HepG2 (cell line): ENCODE data around the gene CTIF. TPM values are rescaled to one million over a fixed set of nuclear protein-coding genes. Genes with fewer than 3 reads are reported as not detected.

ENCODE experiments used
- ELF3 ChIP-seq: IDR thresholded peaks from 2 replicates; pipeline ENCODE4 v1.6.1; 2016; ENCODE audit warnings: missing genetic modification reagents, missing compliant biosample characterization
- FOXO1 ChIP-seq: sonication (generic); formaldehyde crosslinking; IDR thresholded peaks from 2 replicates; pipeline ENCODE4 v1.4.0; 2020; ENCODE audit warnings: missing genetic modification reagents
- FOXP4 ChIP-seq: sonication (generic); formaldehyde crosslinking; IDR thresholded peaks from 2 replicates; pipeline ENCODE4 v1.4.0; 2020; ENCODE audit warnings: missing genetic modification reagents
- HOXA5 ChIP-seq: sonication (generic); formaldehyde crosslinking; IDR thresholded peaks from 2 replicates; pipeline ENCODE4 v1.4.0; 2020; ENCODE audit warnings: missing genetic modification reagents
- KDM3A ChIP-seq: IDR thresholded peaks from 2 replicates; pipeline ENCODE4 v1.6.1; 2018; ENCODE audit warnings: low read depth, missing compliant biosample characterization
- MEF2D ChIP-seq: sonication (generic); formaldehyde crosslinking; IDR thresholded peaks from 2 replicates; pipeline ENCODE4 v1.5.1; 2020; ENCODE audit warnings: mild to moderate bottlenecking, missing genetic modification reagents
- NRL ChIP-seq: sonication (generic); formaldehyde crosslinking; IDR thresholded peaks from 2 replicates; pipeline ENCODE4 v1.5.0; 2020; ENCODE audit warnings: missing genetic modification reagents, mild to moderate bottlenecking, moderate library complexity, borderline replicate concordance
- PHF20 ChIP-seq: sonication (generic); formaldehyde crosslinking; IDR thresholded peaks from 2 replicates; pipeline ENCODE4 v1.5.0; 2020; ENCODE audit warnings: mild to moderate bottlenecking, missing genetic modification reagents
- TBX3 ChIP-seq: fragments of 450-650 bp; IDR thresholded peaks from 2 replicates; pipeline ENCODE4 v1.6.1; 2017; ENCODE audit warnings: antibody characterized with exemption, mild to moderate bottlenecking, inconsistent platforms, borderline replicate concordance
- TOPORS ChIP-seq: sonication (generic); formaldehyde crosslinking; IDR thresholded peaks from 2 replicates; pipeline ENCODE4 v1.8.0; 2023; ENCODE audit warnings: mild to moderate bottlenecking, missing genetic modification reagents
- ZBTB34 ChIP-seq: sonication (generic); formaldehyde crosslinking; IDR thresholded peaks from 2 replicates; pipeline ENCODE4 v1.8.0; 2022; ENCODE audit warnings: mild to moderate bottlenecking, missing genetic modification reagents
- ZBTB7B ChIP-seq: sonication (generic); formaldehyde crosslinking; IDR thresholded peaks from 2 replicates; pipeline ENCODE4 v1.4.0; 2020; ENCODE audit warnings: missing genetic modification reagents
- ZHX1 ChIP-seq: sonication (generic); formaldehyde crosslinking; IDR thresholded peaks from 2 replicates; pipeline ENCODE4 v1.8.1; 2022; ENCODE audit warnings: low read depth, mild to moderate bottlenecking, missing genetic modification reagents
- ZNF253 ChIP-seq: sonication (generic); formaldehyde crosslinking; IDR thresholded peaks from 2 replicates; pipeline ENCODE4 v1.8.0; 2022; ENCODE audit warnings: mild to moderate bottlenecking, missing genetic modification reagents, borderline replicate concordance
- ZNF263 ChIP-seq: sonication (generic); formaldehyde crosslinking; IDR thresholded peaks from 2 replicates; pipeline ENCODE4 v1.4.0; 2020; ENCODE audit warnings: missing genetic modification reagents
- ZNF367 ChIP-seq: sonication (generic); formaldehyde crosslinking; IDR thresholded peaks from 2 replicates; pipeline ENCODE4 v1.4.0; 2020; ENCODE audit warnings: missing genetic modification reagents, borderline replicate concordance
- ZNF432 ChIP-seq: sonication (generic); formaldehyde crosslinking; IDR thresholded peaks from 2 replicates; pipeline ENCODE4 v1.5.0; 2020; ENCODE audit warnings: missing genetic modification reagents, mild to moderate bottlenecking, borderline replicate concordance
- ZNF546 ChIP-seq: sonication (generic); formaldehyde crosslinking; conservative IDR thresholded peaks from 2 replicates; pipeline ENCODE4 v1.8.1; 2023; ENCODE audit warnings: mild to moderate bottlenecking, missing genetic modification reagents
- polyA plus RNA-seq, 8 experiments: library from polyadenylated mRNA; depleted of rRNA in 3 of 8; stranded (reverse) in 7 of 8; unstranded in 1 of 8; fragments of >200 nt; fragmentation: Illumina TruSeq in 4 of 8; extraction: Trizol in 4 of 8; gene quantifications; 2 replicates each; pipeline versions ENCODE4 v1.2.1 to v1.2.3, GENCODE V29; 2011 to 2016; ENCODE audit warnings: low read depth in 4 of 8, missing spikeins in 1 of 8, mixed read lengths in 1 of 8; ENCODE audit not compliant: insufficient read depth in 1 of 8
- total RNA-seq, 5 experiments: library from RNA; depleted of rRNA; stranded (reverse); fragments of >200 nt; fragmentation: Illumina TruSeq; extraction: Trizol; gene quantifications; 2 replicates each; pipeline ENCODE4 v1.2.3, GENCODE V29; 2016; ENCODE audit warnings: low read depth in 1 of 5
- TF ChIP-seq, protein P1 (sequence below): sonication (generic); formaldehyde crosslinking; IDR thresholded peaks from 2 replicates; pipeline ENCODE4 v1.4.0; 2020; ENCODE audit warnings: missing genetic modification reagents

CTIF gene
- total and polyA plus RNA-seq, 2 of the 13 experiments (the other 11 are each of a cell fraction or from before 2014, with no cell fraction given): 18.2 to 28.0 TPM

DNA sequence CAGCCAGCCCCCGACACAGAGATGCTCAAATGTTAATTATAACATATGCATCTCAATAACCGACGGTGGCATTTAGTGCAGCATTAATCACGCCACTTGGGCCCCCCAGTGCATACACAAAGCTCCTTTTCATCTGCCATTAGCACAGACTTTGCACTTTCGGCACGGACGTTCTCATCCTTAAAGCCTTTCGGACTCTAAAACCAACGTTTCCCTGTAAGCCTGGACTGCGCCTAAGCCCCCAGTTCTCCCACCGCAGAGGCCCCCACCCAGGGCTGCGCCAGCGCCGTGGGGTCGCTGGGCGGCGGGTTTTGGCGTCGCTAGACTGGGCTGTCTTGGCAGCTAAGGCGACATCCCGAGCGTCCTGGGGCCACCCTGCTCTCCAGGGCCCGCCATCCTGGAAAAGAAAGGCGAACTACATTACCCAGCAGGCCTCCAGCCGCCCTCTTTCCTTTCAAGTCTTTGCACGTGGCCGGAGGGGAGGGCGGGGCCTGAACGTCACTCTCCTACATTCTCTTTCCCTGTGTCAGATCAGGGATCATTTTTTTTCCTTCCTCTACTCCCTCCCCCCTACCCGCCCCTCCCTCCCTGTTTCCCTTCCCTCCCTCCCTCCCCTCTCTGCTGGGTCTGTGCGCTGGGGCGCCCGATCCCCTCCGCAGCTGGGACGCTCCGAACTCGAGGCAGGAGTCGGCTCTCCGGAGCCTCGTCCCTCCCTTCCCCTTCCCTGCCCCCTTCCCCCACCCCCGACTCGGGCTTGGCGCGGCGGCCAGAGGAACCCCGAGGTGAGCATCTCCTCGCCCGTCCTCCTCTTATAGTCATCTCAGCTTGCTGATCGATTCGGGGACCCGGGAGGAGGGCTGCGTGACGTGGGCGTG, at the start of gene CTIF (continued):
- TF ChIP-seq, protein P1, sequence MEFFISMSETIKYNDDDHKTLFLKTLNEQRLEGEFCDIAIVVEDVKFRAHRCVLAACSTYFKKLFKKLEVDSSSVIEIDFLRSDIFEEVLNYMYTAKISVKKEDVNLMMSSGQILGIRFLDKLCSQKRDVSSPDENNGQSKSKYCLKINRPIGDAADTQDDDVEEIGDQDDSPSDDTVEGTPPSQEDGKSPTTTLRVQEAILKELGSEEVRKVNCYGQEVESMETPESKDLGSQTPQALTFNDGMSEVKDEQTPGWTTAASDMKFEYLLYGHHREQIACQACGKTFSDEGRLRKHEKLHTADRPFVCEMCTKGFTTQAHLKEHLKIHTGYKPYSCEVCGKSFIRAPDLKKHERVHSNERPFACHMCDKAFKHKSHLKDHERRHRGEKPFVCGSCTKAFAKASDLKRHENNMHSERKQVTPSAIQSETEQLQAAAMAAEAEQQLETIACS: no peak
- TF ChIP-seq HOXA5 (CRISPR knock-in tag) (0 out of 2 replicates have a peak, but pooled peaks have one; percentile 30), ZHX1 (CRISPR knock-in tag) (no peak), ZNF546 (CRISPR knock-in tag) (no peak; the same call in 1 of the 2 replicates), MEF2D (peak; percentile 37; the same call in 1 of the 2 replicates), ZBTB34 (CRISPR knock-in tag) (no peak; the same call in 1 of the 2 replicates), TOPORS (CRISPR knock-in tag) (no peak), ELF3 (CRISPR knock-in tag) (peak; percentile 72; the same call in 1 of the 2 replicates), TBX3 (no peak), FOXP4 (CRISPR knock-in tag) (peak; percentile 11; the same call in 1 of the 2 replicates), ZNF432 (no peak), NRL (no peak; the same call in 1 of the 2 replicates), PHF20 (CRISPR knock-in tag) (no peak), KDM3A (0 out of 2 replicates have a peak, but pooled peaks have one; percentile 77), ZBTB7B (CRISPR knock-in tag) (peak; percentile 55; the same call in 1 of the 2 replicates), FOXO1 (CRISPR knock-in tag) (no peak), ZNF367 (CRISPR knock-in tag) (no peak), ZNF263 (CRISPR knock-in tag) (no peak), ZNF253 (no peak)
